Fibroblast of skin of left quadriceps (primary cell): ENCODE results near the gene PDE6B.

Experiments
- DNase-seq, 2 experiments: peaks; one replicate each; pipeline ENCODE4 v3.0.0-alpha.2; 2013; ENCODE audit warnings: low read depth in 2 of 2

Gene PDE6B

GRCh38 chr4:600850-601515 lies 24.4 kb upstream of the PDE6B start:
- no peak for DNase-seq

GRCh38 chr4:601612-602558 lies 23.5 kb upstream of the PDE6B start:
- no peak for DNase-seq

- DNase-seq = no peak
Measured at GRCh38 chr4:602559-602942, 22.8 kb upstream of the PDE6B start.

- no peak for DNase-seq
Measured at GRCh38 chr4:604131-604530, 21.2 kb upstream of the PDE6B start.

GRCh38 chr4:605702-606425 lies 19.5 kb upstream of the PDE6B start:
- no peak for DNase-seq

GRCh38 chr4:608236-608635 lies 17.1 kb upstream of the PDE6B start:
- DNase-seq = no peak

GRCh38 chr4:609400-610050 lies 15.8 kb upstream of the PDE6B start:
- no peak for DNase-seq

- DNase-seq = no peak
Measured at GRCh38 chr4:610411-611261, 14.7 kb upstream of the PDE6B start.

- no peak for DNase-seq
Measured at GRCh38 chr4:612052-612748, 13.2 kb upstream of the PDE6B start.

GRCh38 chr4:612749-613125 lies 12.6 kb upstream of the PDE6B start:
- no peak for DNase-seq

- DNase-seq = no peak
Measured at GRCh38 chr4:613126-613525, 12.2 kb upstream of the PDE6B start.

GRCh38 chr4:616091-616490 lies 9.3 kb upstream of the PDE6B start:
- no peak for DNase-seq

GRCh38 chr4:616911-617643 lies 8.3 kb upstream of the PDE6B start:
- DNase-seq = no peak

- no peak for DNase-seq
Measured at GRCh38 chr4:617644-618641, 7.4 kb upstream of the PDE6B start.

GRCh38 chr4:620201-620600 lies 5.2 kb upstream of the PDE6B start:
- no peak for DNase-seq

- no peak for DNase-seq
Measured at GRCh38 chr4:620851-621261, 4.5 kb upstream of the PDE6B start.

GRCh38 chr4:621296-622070 lies 3.9 kb upstream of the PDE6B start:
- DNase-seq = no peak
